G401.6 (cell line): ENCODE results near the gene KRTAP10-8.
"Not testable (repeated sequence)": the region's sequence is repeated elsewhere in the genome, so short reads cannot be mapped to it uniquely, and the experiment has no call there.

Experiments
- FAIRE-seq: peaks from 2 replicates; lab custom pipeline; 2012; peaks lifted over from hg19 to GRCh38; lab: Jason Lieb, UNC

The KRTAP10-8 gene

DNA sequence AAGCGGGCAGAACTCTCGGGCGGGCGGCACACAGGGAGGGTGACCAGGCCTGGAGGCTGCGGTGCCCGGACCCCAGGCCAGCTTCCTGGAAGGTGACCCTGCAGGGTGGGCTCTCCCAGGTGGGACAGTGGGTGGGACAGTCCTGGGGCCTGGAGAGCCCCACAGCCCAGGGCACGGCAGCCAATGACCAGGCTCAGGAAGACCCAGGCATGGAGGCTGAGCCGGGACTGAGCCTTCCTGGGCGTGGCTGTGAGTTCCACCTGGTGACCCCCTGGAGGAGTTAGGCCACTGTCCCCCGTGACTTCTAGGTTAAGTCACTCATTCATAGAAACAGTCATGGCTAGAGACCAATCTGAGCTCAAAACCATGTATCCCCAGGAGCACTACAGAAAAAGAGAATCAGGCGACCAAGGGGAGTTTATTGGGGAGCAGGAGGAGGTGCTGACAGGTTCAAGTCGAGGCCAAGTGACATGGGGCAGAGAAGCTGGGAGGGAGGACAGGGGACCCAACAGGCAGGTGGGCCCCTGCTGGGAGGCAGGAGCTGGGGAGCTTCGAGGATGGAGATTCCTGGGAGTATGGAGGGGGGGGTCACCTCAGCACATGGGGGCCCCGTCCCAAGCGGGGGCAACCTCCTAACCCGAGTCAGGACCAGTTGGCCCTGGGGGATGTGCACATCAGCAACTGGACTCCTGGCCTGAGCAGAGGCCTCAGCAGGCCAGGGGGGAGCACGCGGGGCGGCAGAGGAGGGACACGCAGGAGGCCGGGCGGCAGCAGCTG is 32.6 kb upstream of the KRTAP10-8 start:
- FAIRE-seq, result no peak

DNA sequence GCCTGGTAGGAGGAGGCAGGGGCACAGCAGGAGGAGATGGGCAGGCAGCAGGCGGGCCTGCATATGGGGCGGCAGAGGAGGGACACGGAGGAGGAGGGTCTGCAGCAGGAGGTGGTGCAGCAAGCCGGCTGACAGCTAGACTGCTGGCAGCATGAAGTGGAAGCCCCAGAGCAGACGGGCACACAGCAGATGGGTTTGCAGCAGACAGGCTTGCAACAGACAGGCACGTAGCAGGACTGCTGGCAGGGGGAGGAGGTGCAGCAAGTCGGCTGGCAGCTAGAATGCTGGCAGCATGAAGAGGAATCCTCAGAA is 32.1 kb upstream of the KRTAP10-8 start:
- FAIRE-seq, result no peak

DNA sequence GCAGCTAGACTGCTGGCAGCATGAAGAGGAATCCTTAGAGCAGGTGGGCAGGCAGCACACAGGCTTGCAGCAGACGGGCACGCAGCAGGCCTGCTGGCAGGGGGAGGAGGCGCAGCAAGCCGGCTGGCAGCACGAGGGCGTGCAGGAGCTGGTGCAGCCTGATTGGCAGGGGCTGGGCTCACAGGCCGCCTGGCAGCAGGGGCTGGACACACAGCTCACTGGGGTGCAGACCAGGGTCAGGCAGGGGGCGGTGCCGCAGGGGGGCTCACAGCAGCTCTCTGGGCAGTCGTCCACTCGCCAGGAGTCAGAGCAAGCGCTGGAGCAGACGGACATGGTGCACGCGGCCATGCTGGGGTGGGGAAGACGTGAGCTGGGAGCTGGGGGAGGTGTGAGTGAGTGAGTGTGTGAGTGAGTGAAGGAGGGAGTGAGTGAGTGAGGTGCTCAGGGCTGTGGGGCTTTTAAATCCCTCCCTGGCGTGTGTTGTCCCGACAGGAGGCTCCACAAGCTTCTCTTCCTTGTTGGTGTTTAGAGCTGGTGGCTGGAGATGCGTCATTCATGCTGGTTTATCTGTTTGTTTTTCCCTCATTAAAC is 31.6 kb upstream of the KRTAP10-8 start, which contains the start of gene KRTAP10-5:
Gene KRTAP10-5 (minus strand): TSS at position 374 of the 591 bp plus-strand sequence. CDS start 26 bp downstream, at position 348.
- FAIRE-seq, result not testable (repeated sequence)

DNA sequence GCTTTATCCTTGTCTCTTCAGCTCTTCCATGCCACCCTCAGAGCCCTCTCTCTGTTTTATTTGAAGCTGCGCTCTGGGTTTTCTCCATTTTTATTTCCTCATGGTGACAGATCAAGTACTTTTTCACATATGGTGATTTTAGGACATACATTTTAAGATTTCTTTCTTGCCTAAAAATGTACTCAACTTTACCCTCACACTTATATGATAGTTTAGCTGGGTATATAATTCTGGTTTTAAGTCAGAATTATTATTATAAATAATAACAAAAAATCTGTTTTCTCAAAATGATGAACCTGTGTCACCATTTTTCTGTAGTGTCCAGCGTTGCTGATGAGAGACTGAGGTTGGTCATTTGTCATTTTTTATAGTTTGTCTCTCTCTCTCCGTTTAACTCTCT is 30.7 kb upstream of the KRTAP10-8 start:
- FAIRE-seq, result no peak

DNA sequence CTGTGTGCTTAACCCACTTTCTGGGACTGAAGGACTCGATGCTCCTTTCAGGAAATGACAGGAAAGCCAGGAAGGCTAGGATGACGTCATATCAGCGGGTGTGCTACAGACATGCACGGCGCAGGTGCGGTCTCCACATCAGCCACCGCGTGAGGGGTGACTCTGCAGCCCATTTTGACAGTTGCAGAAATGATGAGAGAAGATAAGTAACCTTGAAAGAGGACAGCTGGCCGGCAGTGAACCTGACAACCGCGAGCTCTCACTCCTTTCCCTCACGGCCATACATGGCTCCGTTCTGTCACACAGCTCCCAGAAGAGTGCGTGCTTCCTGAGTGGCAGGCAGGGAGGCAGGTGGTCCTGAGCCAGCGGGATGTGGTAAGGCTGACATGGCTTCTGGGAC is 29.8 kb upstream of the KRTAP10-8 start:
- FAIRE-seq, result no peak

DNA sequence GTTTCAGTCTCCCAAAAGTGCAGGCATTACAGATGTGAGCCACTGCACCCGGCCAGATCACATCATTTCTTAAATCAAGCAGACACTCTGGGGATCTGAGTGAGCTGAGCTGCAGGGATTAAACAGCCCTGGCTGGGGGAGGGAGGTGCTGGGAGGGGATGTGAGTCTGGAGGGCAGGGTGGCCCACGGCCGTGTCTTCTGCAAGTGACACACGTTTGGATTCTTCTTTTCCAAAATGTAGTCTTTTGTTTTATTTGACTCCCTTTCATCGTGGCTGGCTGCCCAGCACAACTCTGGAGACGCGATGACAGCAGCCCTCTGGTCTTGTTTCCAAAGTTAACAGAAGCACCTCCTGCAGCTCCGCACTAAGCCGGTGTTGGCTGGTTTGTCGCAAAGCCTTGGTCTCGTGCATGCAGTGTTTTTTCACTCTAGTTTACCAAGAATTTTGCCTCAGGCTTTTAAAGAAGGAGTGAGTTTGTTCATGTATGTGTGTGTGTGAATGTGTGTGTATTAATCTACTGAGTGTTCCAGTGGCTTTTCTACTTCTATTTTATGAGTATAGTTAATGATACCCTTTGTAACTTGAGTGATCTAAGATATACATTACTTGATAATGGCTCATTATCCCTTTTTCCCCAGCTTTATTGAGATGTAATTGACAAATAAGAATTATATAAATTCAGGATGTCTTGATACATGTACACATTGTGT is 28.6 kb upstream of the KRTAP10-8 start:
- FAIRE-seq, result no peak

DNA sequence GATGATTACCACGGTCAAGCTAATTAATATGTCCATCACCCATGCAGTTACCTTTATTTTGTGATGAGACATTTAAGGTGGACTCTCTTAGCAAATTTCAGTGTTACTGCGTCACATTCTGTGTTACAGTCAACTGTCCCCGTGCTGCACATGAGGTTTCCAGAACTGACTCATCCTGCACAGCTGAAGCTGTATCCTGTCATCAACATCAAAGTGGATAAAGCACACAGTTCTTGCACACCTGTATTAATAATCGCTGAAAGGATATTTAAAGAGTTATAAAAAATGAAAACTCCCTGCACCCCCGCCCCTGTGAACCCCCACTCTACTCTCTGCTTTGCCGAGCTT is 28.1 kb upstream of the KRTAP10-8 start:
- FAIRE-seq, result no peak

DNA sequence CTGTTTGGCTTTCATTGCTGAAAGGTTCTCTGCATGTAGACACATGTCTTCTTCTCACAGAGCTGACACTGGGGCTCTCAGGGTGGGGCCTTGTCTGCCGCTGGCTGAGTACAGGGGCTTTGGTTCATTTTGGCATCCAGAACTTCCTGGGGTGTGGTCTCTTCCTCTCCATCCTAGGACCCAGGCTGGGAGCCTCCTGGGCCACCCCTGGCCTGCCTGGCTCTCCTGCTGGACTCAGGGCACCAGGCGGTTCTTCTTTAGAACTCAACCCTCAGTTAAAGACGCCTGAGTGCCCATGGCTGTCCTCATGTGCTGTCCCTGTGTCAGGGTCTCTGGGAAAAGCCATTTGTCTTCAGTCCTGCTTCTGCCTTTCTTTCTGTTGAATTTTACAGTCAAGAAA is 26.0 kb upstream of the KRTAP10-8 start:
- FAIRE-seq, result no peak

DNA sequence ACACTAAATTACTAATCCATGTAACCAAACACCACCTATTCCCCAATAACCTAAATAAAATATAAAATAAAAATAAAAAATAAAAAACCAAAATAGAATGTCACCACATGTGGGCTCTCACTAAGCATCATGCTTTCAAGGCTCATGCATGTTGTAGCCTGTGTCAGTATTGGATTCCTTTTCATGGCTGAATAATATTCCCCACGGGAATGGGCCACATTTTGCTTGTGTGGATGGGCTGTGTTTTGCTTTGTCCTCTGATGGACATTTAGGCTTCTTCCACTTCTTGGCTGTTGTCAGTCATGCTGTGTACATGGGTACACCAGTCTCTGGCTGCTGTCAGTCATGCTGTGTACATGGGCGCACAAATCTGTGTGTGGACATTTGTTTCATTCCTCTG is 22.8 kb upstream of the KRTAP10-8 start:
- no peak for FAIRE-seq

DNA sequence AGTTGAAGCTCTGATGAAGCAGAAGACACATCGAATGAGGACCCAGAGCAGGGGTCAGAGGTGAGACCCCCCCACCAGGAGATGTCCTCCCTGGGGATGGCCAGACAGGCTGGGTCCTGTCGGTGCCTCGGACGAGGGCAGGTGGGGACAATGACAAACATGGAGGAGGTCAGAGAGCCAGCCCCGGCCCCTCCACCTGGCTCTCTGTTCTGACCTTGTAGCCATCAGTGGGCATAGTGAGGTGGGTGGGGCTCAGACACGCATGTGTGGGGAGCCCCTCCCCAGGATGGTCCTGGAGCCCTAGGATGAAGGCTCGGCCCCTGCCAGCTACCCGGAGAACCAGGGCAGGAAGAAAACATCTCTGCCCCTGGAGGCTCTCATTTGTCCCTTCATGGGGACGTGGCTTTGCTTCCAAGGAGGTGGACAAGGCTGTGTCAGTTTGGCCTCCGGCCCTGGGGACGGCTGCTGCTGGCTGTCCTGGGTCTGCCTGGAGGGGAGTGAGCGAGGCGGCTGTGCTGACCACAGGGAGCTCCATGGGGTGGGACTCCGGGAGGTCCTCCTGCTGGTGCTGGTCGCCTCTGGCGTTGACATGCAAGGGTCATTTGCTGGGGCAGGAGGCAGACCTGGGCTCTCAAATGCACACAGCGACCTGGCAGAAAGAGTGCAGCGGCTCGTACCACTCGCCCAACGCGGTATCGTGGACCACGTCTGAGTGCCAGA is 22.1 kb upstream of the KRTAP10-8 start:
- no peak for FAIRE-seq

DNA sequence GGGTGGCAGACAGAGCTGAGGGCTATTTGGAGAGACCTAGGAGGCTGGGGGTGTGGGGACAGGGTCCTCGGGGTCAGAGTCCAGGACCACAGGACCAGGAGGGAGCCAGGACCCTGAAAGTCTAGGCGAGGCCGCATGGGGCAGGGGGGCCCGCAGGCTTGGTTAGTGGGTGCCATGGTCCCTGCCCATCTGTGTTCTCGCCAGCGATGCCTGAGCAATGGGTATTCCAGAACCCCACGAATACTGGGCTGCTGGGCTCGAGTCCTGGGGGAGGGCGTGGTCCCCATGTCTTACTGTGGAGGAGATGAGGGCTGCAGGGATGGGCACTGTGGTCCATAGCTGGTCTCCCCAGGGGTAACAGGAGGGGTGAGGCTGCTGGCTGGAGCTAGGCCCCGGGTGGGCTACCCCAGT is 21.6 kb upstream of the KRTAP10-8 start:
- no peak for FAIRE-seq

DNA sequence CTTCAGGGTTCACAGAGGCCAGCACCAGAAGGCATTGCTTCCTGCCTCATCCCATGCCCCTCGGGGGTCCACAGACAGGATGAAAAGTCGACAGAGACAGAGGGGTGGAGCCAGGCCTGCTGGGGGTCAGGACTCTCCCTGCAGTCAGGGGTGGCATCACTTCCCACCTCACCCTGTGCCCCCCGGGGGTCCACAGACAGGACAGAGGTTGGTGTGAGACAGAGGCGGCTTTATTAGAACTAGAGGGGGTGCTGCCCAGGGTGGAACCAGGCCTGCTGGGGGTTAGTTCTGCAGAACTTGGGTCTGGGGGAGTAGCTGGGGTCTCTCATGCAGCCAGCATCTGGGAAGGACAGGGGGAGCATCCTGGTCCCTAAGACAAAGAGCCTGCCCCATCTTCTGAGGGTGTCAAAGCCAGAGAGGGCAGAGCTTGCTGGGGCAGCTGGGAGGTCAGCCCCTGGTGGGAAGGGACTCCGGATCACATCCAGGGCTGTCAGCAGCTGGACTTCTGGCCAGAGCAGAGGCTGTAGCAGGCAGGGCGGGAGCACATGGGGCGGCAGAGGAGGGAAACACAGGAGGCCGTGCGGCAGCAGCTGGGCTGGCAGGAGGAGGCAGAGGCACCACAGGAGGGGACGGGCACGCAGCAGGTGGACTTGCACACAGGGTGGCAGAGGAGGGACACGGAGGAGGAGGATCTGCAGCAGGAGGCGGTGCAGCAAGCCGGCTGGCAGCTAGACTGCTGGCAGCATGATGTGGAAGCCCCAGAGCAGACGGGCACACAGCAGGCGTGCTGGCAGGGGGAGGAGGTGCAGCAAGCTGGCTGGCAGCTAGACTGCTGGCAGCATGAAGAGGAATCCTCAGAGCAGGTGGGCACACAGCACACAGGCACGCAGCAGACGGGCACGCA is 20.7 kb upstream of the KRTAP10-8 start:
- FAIRE-seq, result not testable (repeated sequence)

DNA sequence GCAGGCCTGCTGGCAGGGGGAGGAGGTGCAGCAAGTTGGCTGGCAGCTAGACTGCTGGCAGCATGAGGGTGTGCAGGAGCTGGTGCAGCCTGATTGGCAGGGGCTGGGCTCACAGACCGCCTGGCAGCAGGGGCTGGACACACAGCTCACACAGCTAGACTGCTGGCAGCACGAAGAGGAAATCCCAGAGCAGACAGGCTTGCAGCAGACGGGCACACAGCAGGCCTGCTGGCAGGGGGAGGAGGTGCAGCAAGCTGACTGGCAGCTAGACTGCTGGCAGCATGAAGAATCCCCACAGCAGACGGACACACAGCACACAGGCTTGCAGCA is 20.1 kb upstream of the KRTAP10-8 start:
- FAIRE-seq, result not testable (repeated sequence)

DNA sequence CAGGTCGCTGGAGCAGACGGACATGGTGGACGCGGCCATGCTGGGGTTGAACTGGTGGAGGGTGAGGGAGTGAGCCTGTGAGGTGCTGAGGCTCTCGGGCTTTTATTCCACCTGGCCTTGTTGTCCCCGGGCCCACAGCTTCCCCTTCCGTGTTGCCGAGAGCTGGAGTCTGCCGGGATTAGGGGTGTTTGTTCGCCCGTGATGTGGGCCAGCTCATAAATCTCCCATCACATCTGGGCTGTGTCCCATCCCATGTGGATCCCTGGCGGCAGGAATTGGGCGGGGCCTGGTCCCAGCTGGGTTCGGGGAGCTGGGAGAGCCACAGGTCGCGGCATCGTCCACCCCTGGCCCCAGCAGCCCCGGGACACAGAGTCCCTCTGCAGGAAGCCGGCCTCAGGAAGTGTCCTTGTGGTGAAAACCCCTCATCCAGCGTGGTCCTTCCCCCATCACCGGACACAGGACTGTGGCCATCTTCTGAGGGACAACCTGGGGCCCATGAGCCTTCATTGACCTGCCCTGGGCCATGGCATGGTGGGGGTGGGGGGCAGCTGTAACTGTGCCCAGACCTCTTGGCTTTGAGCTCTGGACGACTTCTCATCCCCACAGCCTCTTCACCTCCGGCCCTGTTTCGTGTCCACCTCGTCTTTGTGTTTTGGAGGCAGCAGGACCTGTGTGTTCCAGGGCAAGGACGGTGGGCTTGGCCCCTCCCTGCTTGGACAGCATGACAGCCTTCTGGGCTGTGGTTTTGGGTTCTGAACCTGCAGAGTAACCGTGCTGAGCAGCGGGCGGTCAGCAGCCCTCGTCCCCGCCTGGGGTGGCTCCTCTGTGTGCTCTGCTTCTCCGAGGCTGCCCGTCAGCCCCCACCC is 19.2 kb upstream of the KRTAP10-8 start, which contains the start of gene KRTAP10-6:
Gene KRTAP10-6 (minus strand): TSS at position 60 of the 866 bp plus-strand sequence. CDS start 21 bp downstream, at position 39.
- no peak for FAIRE-seq

DNA sequence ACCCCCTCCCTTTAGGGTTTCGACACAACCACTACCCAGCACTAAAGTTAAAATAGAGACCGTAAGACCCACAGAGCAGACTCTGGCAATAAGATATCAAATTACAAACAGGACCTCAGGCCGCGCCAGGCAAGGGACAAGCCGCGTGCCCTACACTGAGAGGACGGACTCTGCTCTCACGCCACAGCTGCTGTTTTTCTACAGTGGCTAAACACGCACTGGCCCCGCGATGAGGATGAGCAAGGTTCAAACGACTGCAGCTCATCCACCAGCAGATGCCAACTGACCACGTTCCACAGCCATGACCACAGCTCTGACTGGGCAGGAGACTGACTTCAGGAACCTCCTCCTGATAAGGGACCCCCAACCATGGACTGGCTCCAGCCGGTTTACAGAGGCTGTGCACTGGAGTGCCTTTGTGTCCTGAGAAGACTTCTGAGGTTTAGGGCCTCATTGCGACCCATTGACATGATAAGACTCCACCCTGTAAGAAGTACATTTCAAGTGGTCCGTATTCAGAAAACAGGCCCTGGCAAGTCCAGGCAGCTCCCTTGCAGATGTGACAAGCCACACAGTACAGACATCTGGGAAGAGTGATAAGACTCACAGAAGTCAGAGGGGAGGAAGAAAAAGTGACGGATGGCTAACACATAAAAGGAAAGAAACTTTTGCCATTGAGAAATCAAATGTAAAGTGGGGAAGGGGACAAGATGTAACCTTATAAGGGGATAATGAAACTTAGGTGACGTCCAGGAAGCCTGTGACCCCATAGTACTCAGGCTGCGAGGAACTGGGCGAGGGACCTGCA is 18.1 kb upstream of the KRTAP10-8 start:
- FAIRE-seq, result no peak

DNA sequence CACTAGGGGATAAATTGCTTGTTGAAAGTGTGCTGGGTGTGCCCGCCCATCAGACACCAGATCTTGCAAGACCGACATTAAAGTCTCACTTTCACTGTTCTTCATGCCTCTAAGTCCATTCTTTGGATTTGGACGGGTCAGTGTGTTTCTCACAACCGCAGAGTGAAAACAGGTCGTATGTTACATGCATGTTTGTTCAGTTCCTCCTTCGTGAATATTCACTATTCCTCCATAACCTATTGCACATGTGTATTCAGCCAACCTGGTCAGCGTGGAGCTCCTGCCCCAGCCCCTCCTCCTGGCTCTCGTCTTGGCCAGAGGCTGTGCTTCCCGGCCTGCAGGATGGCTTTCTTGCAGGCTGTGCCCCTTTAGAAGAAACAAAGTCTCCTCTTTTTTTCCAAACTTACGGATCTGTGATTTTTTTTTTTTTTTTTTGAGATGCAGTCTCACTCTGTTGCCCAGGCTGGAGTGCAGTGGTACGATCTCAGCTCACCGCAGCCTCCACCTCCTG is 17.4 kb upstream of the KRTAP10-8 start:
- FAIRE-seq, result no peak

DNA sequence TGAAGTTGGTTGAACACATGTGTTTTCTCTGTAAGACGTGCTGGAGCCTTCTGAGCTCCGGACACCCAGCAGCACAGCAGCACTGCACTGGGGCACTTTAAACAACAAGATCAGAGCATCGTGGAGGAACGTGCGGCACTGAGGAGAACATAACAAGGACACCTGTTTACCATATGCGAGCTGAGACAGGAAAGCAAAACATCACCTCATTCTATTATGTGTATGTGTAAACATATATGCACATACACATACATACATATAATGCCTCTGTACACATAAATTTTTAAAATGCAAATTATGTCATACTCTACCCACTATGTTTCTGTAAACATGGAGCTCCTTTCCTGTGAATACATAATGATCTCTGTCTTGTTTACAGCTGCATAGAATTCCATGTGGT is 16.4 kb upstream of the KRTAP10-8 start:
- no peak for FAIRE-seq

DNA sequence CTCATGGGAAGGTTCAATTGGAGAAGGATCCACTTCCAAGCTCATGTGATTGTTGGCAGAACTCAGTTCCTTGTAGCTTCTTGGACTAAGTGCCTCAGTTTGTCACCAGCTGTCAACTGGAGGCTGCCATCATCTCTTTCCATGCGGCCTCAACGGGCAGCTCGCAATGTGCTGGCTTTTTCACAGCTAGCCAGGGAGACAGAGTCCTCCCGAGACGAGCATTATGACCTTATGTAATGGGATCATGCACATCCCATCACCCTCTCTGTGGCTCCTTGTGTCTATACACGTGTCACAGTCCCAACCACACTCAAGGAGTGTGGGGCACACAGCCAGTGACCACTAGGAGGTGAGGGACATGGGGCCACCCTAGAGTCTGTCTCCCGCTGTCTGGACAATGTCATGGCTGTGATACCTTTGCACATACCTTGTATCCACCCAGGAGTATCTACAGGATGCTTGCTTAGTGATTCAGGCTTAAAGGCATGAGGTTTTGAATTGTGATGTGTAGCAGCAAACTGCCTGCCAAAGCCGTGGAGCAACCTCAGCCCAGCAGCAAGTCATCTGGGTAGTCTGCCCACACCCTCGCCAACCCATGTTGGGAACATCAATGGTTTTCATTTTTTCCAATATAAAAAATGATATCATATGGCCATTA is 15.7 kb upstream of the KRTAP10-8 start:
- FAIRE-seq, result no peak

DNA sequence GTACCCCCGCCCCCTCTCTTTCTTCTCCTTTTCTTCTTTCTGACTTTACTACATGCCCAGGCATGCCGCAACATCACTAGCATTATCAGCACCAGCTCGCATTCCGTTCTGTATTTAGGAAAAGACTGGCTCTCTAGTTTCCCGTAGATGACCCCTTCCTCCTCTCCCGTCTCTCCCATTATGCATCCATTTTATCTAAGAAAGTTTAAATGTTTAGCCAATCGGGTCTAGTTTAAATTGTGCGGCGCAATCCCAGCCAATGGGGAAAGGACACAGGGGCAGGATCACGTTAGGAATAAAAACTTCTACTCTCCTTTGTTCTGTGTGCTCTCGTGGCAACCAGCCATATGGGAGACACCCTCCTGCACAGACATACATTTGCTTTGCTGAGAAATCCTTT is 13.8 kb upstream of the KRTAP10-8 start:
- FAIRE-seq, result no peak
